Jurkat, Clone E6-1 (cell line): ENCODE measurements around the gene EFEMP1.

Experiments used
- DNase-seq: peaks from one replicate; pipeline ENCODE4 v3.0.0-alpha.2; 2011; ENCODE audit warnings: low read depth, low spot score
- H3K4me3 ChIP-seq: 2 replicates; pipeline ENCODE4 v1.5.1; 2011; ENCODE audit warnings: mild to moderate bottlenecking, low read length, control low read depth, moderate library complexity

EFEMP1 gene

DNA sequence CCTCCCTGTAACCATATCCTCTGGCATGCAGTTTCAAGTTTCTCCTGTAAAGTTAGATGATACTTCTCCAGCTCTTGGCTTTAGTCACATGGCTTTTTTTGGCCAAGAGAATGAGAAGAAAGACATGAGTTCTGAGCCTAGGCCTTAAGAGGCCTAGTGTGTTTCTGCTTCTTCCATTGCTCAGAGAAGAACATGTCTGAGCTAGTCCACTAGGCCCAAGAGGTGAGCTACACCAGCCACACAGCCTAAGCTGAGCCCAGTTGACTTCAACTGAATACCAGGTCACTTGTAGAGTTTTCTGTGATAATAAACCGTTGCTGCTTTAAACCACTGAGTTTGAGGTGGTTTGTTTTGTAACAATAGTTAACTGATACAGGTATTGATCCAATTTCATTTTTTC is 19.9 kb upstream of the EFEMP1 start:
- no peak overlapping the region for H3K4me3 ChIP-seq
- no peak for DNase-seq

DNA sequence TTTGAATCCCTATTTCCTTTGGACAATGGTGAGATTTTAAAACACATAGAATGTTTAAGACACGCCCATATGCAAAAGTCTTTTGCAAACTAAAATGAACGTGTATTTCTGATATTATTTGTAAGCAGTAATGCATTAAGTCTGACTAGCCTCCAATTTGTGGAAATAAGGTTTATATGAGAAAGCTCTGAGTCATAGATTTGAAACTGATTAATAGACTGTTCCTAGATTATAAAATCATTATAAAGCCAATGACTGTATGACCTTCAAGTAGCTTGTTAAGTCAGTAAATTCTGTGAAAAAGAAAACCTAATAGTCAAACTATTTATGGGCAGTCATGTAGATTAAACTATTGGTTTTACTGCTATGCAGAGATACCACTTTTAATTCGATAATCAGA is 12.8 kb upstream of the EFEMP1 start:
- DNase-seq, result no peak
- H3K4me3 ChIP-seq, result no peak overlapping the region

- H3K4me3 ChIP-seq, result peak overlapping the region; percentile 36
- peak; percentile 94 for DNase-seq
These were observed 10.8 kb upstream of the EFEMP1 start for GRCh38 chr2:55934337-55934736.

GRCh38 chr2:55932843-55933242 is 9.3 kb upstream of the EFEMP1 start:
- DNase-seq, result no peak
- peak overlapping the region; percentile 5; the same call in 1 of the 2 replicates for H3K4me3 ChIP-seq

GRCh38 chr2:55931281-55931680 is 7.7 kb upstream of the EFEMP1 start:
- no peak overlapping the region for H3K4me3 ChIP-seq
- no peak for DNase-seq

- no peak for DNase-seq
These were observed 5.9 kb upstream of the EFEMP1 start for GRCh38 chr2:55929476-55929875.

DNA sequence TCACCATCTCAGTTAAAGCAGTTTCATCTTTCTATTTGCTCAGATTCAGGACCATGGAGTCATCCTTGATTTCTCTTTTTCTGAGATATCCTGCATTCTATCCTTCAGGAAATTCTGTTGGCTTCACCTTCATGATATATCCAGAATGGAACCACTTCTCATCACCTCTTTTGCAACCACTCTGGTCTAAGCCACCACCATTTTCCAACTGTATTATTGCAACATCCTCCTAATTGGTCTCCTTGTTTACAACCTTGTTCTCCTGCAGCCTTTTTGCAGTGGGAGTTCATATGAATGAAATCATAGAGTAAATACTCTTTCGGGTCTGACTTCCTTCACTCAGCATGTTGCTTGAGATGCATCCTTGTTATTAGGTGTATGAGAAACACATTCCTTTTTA is 3.4 kb upstream of the EFEMP1 start:
- no peak overlapping the region for H3K4me3 ChIP-seq
- no peak for DNase-seq

More at GRCh38 chr2:55929476-55929875, 5.9 kb upstream of the EFEMP1 start:
- no peak overlapping the region for H3K4me3 ChIP-seq

DNA sequence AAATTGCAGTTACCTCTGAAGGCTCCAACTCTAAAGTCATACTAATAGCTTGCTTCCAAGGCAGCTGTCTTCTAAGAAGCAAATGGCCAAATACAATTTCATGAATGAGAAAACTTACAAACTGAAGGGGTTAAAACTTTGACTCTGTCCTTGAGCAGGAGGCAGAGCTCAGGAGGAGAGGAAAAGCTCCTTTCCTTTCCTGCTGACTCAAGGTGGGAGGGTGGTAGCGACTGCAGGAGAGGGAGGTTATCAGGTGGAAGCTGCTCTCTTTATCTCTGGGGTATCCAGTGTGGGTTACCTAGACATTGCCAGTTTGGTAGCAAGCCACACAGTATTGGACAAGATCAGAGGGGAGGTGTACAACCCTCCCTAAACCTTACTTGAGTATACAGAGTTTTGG is 2.7 kb upstream of the EFEMP1 start:
- no peak for DNase-seq
- no peak overlapping the region for H3K4me3 ChIP-seq

GRCh38 chr2:55923982-55924321 is 370 bp upstream of the EFEMP1 start:
- H3K4me3 ChIP-seq, result peak overlapping the region; percentile 50

DNA sequence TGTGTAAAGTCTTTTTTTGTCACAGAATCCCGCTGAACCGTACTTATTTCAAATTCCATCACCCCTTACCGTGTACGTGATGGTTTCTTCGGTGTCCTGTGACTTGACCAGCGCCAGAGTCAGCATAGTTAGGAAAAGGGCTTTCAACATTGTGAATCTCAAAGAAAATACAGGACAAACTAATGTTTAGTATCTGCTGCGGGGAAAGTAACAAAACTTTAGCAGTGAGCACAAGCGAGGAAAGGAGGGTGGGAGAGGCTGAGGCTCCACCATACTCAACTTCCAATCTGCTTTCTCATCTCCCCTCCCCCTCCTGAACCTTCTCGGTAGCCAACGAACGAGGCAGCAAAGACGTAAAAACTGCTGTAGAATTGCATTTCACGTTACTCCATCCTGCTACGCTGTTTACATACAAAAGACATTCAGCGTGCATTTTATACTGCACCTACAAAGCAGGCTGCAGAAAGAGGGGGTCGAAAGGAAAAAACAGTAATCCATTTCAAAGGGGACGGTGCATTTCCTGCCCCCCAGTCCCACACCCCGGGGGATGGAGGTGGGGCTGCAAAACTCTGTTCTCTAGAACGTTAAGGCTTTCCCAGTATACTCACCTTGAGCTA is 1.2 kb downstream of the EFEMP1 start:
- peak overlapping the region; percentile 50 for H3K4me3 ChIP-seq
- no peak for DNase-seq

More at GRCh38 chr2:55923982-55924321, 370 bp upstream of the EFEMP1 start:
- DNase-seq, result no peak

- no peak for DNase-seq
- H3K4me3 ChIP-seq, result no peak overlapping the region
These were observed 4.0 kb downstream of the EFEMP1 start for GRCh38 chr2:55919574-55919973.

DNA sequence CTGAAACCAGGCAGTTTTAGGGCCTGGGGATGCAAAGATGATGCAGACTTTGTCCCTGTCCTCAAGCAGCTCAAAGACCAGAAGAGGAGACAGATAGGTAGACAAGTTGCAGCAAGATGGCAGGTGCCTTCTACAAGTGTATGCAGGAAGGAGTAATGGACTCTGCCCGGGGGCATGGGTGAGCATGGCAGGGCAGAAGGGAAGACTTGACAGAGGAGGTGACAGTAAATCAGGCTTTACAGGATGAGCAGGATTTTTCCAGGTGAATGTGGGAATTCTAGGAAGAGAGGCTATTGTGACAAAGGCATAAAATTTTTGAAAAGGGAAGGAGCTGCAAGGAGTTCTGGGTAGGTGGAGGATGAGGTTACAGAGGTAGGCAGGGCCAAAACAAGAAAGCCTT is 4.7 kb downstream of the EFEMP1 start:
- no peak overlapping the region for H3K4me3 ChIP-seq
- no peak for DNase-seq

DNA sequence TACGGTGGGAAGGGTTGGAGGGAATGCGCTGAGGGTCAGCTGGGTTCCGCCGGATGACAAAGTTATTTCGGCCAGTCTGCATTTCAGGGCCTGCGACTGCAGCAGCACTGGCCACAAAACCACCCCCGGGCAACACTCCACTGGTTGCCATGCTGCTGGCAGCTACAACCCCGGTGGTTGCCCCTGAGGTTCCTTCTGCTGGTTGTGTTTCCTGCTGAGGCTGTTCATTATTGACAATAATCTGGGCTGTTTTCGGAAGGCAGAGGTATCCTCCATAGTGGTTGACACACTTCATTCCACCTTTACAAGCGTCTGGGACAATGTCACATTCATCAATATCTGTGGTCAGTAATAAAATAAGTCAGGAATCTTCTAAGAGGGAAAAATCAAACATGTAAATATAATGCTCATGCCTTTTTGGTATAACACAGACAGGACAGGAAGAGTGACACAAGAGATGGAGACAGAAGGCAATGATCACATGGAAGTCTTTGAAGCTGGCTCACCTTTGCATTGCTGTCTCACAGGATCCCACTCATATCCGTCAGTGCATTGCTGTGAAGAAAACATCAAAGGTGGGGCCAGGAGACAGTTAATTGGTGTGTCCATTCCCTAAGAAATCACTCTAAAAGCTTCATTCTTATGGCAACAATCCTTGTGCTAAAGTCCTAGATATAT is 5.7 kb downstream of the EFEMP1 start:
- H3K4me3 ChIP-seq, result no peak overlapping the region
- no peak for DNase-seq

GRCh38 chr2:55917117-55917516 is 6.5 kb downstream of the EFEMP1 start:
- no peak overlapping the region for H3K4me3 ChIP-seq
- DNase-seq, result no peak

GRCh38 chr2:55916473-55917049 is 7.0 kb downstream of the EFEMP1 start:
- peak; percentile 43 for DNase-seq
- no peak overlapping the region for H3K4me3 ChIP-seq

GRCh38 chr2:55914786-55915185 is 8.8 kb downstream of the EFEMP1 start:
- DNase-seq, result no peak
- no peak overlapping the region for H3K4me3 ChIP-seq

- no peak overlapping the region for H3K4me3 ChIP-seq
- DNase-seq, result no peak
These were observed 10.7 kb downstream of the EFEMP1 start for GRCh38 chr2:55912926-55913325.

DNA sequence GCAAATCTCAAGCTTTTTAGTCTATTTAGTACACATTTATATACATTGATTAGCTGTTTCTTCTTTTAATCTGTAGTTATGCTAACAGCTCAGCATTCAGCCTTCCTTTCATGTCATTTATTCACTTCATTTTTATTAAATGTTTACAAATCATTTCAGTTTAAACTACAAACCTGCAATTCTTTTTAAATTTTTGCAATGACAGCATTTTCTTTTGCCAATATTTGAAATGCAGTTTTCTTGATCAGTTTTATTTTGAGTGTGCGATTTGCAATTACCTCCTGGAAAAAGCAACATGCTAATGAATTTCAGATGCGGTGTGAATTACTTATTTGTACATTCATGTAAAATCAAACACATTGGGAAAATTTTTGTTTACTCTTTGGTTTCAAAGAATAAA is 13.5 kb downstream of the EFEMP1 start:
- H3K4me3 ChIP-seq, result no peak overlapping the region
- DNase-seq, result no peak

- no peak for DNase-seq
- no peak overlapping the region for H3K4me3 ChIP-seq
These were observed 15.9 kb downstream of the EFEMP1 start for GRCh38 chr2:55907686-55908085.

DNA sequence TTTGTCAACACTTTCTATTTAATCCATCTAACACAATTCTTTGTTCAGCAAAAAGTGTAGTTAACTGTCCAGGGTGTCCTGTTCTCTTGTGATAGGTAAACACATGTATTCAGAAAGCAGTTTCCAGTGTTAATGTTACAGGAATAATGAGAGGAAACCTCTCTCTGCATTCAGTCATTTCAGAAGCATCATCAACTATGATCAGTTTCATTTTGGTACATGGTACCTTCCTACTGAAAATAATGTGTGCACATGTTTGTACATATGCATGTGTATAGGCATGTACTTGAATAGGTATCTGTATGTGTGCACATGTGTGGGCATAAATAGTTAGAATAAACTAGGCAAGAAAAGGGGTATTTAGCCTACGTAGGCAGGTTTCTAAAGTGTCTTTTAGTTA is 16.6 kb downstream of the EFEMP1 start:
- DNase-seq, result no peak
- H3K4me3 ChIP-seq, result no peak overlapping the region

DNA sequence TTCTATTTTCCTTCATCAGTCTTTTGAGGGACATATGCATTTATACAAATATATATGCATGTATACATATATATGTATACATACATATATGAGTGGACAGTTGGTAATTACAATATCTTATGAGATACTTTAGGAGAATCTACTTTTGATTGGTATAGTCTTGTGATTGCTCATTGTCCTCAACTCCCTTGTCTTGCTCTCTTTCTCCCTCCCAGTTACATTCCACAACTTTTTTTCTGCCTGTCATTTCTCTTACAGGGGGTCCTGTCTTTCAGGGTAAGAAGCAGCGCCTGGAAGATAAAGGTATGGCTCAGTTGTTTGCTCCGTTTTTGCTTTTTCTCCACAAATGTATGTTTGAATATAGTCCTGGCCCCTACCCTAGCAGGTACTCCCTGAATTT is 19.9 kb downstream of the EFEMP1 start:
- no peak overlapping the region for H3K4me3 ChIP-seq
- no peak for DNase-seq
